ENCODE results near the gene PRDM16. TPM values are rescaled to one million over a fixed set of nuclear protein-coding genes. Genes with fewer than 3 reads are reported as not detected.

The PRDM16 gene
- total RNA-seq, 1 experiment from 2014 or later = 1.6 TPM

DNA sequence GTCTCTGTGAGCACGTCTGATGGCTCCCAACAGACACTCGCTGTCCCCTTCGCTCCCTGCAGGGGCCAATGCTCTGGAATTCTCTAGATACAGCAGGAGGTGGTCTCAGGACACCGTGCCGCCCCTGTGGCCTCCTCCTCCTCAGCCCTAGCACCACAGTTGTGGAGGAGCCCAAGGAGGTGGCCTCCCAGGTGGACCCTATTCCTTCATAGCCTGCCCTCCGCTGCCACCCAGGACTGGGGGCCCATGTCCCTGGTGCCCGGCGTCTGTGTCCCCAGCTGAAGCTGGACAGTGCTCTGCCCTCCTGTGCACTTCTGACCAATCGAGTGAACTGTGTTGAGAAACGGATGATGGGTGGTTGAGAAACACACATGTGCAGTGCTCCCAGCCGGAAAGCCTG lies 235.7 kb downstream of the PRDM16 start:
- Mint-ChIP-seq H3K4me1 (no peaks in the 10 kb centered on the region), H3K36me3 (no peaks in the 10 kb centered on the region), H3K4me3 (no peak overlapping the region), H3K27me3 (ENCODE audit: low read depth) (no peaks in the 10 kb centered on the region), H3K9me3 (no peaks in the 10 kb centered on the region), H3K27ac (no peak overlapping the region)
- POLR2A ChIA-PET = no interaction called here
- TF ChIP-seq RELA (CRISPR knock-in tag; IDR thresholded peaks at IDR 0.05; ENCODE audit: borderline replicate concordance) = no peak
- CTCF ChIA-PET = interaction anchor here (0.5 kb wide), 2 partner anchors 48 to 135 kb away, joined by 3 to 4 read pairs; no protein-coding TSS in a partner anchor
- DNase-seq (ENCODE audit: low spot score) = no peak
- no peak for ATAC-seq

DNA sequence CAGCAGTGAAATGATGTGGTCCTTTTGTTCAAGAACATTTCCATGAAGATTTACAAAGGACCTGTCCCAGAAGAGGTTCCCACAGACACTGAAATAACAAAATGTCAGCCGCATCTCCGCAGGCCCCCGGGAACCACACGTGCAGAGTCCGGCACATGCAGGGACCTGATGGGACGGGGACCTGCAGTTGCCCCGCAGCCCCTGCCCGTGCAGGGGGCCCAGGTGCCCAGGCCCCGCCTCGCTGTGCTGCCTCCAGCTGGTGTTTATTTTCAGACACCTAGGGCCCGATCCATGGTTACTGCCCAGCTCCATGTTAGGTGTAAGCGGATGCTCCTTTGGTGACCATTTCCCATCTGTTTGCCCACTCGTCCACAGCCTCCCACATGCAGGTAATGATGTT lies 236.2 kb downstream of the PRDM16 start:
- Mint-ChIP-seq H3K27me3 (ENCODE audit: low read depth) (no peaks in the 10 kb centered on the region), H3K36me3 (no peaks in the 10 kb centered on the region), H3K4me3 (no peak overlapping the region), H3K27ac (no peak overlapping the region), H3K9me3 (no peaks in the 10 kb centered on the region), H3K4me1 (no peaks in the 10 kb centered on the region)
- DNase-seq (ENCODE audit: low spot score) = no peak
- no peak for ATAC-seq
- ChIA-PET POLR2A (no interaction called here), CTCF (interaction anchor here (0.5 to 1.0 kb wide), 3 partner anchors 15 to 119 kb away, joined by 3 read pairs; no protein-coding TSS in a partner anchor)
- TF ChIP-seq NR1H2 (CRISPR knock-in tag; IDR thresholded peaks at IDR 0.05) = no peak
- TF ChIP-seq SMAD3 (CRISPR knock-in tag; IDR thresholded peaks at IDR 0.05; ENCODE audit: borderline replicate concordance) = no peak
- no peak for TF ChIP-seq TCF7 (CRISPR knock-in tag; IDR thresholded peaks at IDR 0.05; ENCODE audit: low read depth)
- TF ChIP-seq, protein P1, sequence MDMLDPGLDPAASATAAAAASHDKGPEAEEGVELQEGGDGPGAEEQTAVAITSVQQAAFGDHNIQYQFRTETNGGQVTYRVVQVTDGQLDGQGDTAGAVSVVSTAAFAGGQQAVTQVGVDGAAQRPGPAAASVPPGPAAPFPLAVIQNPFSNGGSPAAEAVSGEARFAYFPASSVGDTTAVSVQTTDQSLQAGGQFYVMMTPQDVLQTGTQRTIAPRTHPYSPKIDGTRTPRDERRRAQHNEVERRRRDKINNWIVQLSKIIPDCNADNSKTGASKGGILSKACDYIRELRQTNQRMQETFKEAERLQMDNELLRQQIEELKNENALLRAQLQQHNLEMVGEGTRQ (CRISPR knock-in tag; IDR thresholded peaks at IDR 0.05) = no peak
- no peak for TF ChIP-seq NFATC4 (CRISPR knock-in tag; IDR thresholded peaks at IDR 0.05)
- no peak for TF ChIP-seq FOXP1 (CRISPR knock-in tag; IDR thresholded peaks at IDR 0.05; ENCODE audit: borderline replicate concordance)
- TF ChIP-seq, protein P2, sequence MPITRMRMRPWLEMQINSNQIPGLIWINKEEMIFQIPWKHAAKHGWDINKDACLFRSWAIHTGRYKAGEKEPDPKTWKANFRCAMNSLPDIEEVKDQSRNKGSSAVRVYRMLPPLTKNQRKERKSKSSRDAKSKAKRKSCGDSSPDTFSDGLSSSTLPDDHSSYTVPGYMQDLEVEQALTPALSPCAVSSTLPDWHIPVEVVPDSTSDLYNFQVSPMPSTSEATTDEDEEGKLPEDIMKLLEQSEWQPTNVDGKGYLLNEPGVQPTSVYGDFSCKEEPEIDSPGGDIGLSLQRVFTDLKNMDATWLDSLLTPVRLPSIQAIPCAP (CRISPR knock-in tag; IDR thresholded peaks at IDR 0.05) = no peak
- TF ChIP-seq, protein P3, sequence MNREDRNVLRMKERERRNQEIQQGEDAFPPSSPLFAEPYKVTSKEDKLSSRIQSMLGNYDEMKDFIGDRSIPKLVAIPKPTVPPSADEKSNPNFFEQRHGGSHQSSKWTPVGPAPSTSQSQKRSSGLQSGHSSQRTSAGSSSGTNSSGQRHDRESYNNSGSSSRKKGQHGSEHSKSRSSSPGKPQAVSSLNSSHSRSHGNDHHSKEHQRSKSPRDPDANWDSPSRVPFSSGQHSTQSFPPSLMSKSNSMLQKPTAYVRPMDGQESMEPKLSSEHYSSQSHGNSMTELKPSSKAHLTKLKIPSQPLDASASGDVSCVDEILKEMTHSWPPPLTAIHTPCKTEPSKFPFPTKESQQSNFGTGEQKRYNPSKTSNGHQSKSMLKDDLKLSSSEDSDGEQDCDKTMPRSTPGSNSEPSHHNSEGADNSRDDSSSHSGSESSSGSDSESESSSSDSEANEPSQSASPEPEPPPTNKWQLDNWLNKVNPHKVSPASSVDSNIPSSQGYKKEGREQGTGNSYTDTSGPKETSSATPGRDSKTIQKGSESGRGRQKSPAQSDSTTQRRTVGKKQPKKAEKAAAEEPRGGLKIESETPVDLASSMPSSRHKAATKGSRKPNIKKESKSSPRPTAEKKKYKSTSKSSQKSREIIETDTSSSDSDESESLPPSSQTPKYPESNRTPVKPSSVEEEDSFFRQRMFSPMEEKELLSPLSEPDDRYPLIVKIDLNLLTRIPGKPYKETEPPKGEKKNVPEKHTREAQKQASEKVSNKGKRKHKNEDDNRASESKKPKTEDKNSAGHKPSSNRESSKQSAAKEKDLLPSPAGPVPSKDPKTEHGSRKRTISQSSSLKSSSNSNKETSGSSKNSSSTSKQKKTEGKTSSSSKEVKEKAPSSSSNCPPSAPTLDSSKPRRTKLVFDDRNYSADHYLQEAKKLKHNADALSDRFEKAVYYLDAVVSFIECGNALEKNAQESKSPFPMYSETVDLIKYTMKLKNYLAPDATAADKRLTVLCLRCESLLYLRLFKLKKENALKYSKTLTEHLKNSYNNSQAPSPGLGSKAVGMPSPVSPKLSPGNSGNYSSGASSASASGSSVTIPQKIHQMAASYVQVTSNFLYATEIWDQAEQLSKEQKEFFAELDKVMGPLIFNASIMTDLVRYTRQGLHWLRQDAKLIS (CRISPR knock-in tag; IDR thresholded peaks at IDR 0.05; ENCODE audit: borderline replicate concordance) = no peak
- TF ChIP-seq, protein P4, sequence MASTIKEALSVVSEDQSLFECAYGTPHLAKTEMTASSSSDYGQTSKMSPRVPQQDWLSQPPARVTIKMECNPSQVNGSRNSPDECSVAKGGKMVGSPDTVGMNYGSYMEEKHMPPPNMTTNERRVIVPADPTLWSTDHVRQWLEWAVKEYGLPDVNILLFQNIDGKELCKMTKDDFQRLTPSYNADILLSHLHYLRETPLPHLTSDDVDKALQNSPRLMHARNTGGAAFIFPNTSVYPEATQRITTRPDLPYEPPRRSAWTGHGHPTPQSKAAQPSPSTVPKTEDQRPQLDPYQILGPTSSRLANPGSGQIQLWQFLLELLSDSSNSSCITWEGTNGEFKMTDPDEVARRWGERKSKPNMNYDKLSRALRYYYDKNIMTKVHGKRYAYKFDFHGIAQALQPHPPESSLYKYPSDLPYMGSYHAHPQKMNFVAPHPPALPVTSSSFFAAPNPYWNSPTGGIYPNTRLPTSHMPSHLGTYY (CRISPR knock-in tag; IDR thresholded peaks at IDR 0.05) = no peak
- no peak for TF ChIP-seq FOXK1 (CRISPR knock-in tag; IDR thresholded peaks at IDR 0.05)
- TF ChIP-seq GTF2I (CRISPR knock-in tag; conservative IDR thresholded peaks at IDR 0.05) = no peak
- no peak for TF ChIP-seq TP53 (CRISPR knock-in tag; IDR thresholded peaks at IDR 0.05)

DNA sequence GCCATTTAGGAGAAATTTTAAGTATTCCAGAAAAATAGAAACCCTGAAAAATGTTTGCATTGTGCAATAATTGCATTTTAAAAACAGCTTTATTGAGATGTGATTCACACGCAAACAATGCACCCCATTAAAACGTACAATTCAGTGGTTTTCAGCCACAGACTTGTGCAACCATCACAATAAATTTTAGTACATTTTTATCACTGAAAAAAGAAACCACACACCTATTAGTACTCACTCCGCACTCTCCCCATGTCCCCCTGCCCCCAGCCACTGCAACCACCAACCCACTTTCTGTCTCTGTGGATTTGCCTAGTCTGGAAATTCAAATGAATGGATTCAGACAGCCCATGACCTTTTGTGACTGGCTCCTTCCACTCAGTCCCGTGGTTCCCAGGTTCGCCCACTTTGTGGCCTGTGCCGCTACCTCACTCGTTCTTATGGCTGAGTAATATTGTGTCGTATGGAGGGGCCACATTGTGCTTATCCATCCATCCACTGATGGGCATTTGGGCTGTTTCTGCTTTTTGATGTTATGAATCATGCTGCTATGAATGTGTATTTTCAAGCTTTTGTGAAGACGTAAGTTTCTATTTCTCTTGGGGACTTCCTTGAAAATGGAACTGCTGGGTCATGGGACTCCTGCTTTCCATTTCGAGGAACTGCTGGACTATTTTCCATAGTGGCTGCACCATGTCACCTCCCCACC lies 237.7 kb downstream of the PRDM16 start:
- DNase-seq (ENCODE audit: low spot score) (no peak), ATAC-seq (no peak)
- Mint-ChIP-seq H3K4me3 (no peak overlapping the region), H3K4me1 (no peaks in the 10 kb centered on the region), H3K9me3 (no peaks in the 10 kb centered on the region), H3K36me3 (no peaks in the 10 kb centered on the region), H3K27me3 (ENCODE audit: low read depth) (no peaks in the 10 kb centered on the region), H3K27ac (no peak overlapping the region)
- ChIA-PET CTCF (no interaction called here), POLR2A (no interaction called here)
- TF ChIP-seq ESRRA (CRISPR knock-in tag; IDR thresholded peaks at IDR 0.05; ENCODE audit: borderline replicate concordance) (no peak), CBFB (CRISPR knock-in tag; IDR thresholded peaks at IDR 0.05; ENCODE audit: low read depth) (no peak), NFYB (CRISPR knock-in tag; conservative IDR thresholded peaks at IDR 0.05; ENCODE audit: low read depth) (no peak)
- TF ChIP-seq, protein P5, sequence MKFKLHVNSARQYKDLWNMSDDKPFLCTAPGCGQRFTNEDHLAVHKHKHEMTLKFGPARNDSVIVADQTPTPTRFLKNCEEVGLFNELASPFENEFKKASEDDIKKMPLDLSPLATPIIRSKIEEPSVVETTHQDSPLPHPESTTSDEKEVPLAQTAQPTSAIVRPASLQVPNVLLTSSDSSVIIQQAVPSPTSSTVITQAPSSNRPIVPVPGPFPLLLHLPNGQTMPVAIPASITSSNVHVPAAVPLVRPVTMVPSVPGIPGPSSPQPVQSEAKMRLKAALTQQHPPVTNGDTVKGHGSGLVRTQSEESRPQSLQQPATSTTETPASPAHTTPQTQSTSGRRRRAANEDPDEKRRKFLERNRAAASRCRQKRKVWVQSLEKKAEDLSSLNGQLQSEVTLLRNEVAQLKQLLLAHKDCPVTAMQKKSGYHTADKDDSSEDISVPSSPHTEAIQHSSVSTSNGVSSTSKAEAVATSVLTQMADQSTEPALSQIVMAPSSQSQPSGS (CRISPR knock-in tag; IDR thresholded peaks at IDR 0.05; ENCODE audit: borderline replicate concordance, low read depth) = no peak
